Transverse colon (tissue), 4 donors: ENCODE measurements around the gene MT1B. TPM values are rescaled to one million over a fixed set of nuclear protein-coding genes. Genes with fewer than 3 reads are reported as not detected.

Experiments
- DNase-seq: peaks from one replicate; pipeline ENCODE4 v3.0.0-alpha.2; 2019
- H3K27ac ChIP-seq, 4 donors: fragments of 200-600 bp; sonication (generic); 2 replicates each; pipeline ENCODE4 v1.5.1; 2016 to 2018; ENCODE audit warnings: inconsistent platforms in 4 of 4
- H3K27me3 ChIP-seq: fragments of 200-600 bp; sonication (generic); 2 replicates; pipeline ENCODE4 v1.5.1; 2017; ENCODE audit warnings: inconsistent platforms
- H3K36me3 ChIP-seq, 4 donors: fragments of 200-600 bp; sonication (generic); 2 replicates each; pipeline ENCODE4 v1.5.1; 2017 to 2019; ENCODE audit warnings: inconsistent platforms in 4 of 4
- H3K4me1 ChIP-seq, 4 donors: fragments of 200-600 bp; sonication (generic); 2 replicates each; pipeline ENCODE4 v1.5.1; 2017 to 2020; ENCODE audit warnings: inconsistent platforms in 4 of 4
- H3K4me3 ChIP-seq, 4 donors: fragments of 200-600 bp; sonication (generic); 1 replicate in 1 of 4; 2 replicates in 3 of 4; pipeline versions ENCODE4 v1.5.1 to v1.6.1; 2017 to 2019; ENCODE audit warnings: inconsistent platforms in 4 of 4
- H3K9me3 ChIP-seq, 2 donors: fragments of 200-600 bp; sonication (generic); 2 replicates each; pipeline ENCODE4 v1.5.1; 2017 to 2019; ENCODE audit warnings: inconsistent platforms in 2 of 2
- CTCF ChIP-seq, 5 experiments: fragments of 200-600 bp in 3 of 5; fragments of 450-650 bp in 2 of 5; sonication (generic) in 3 of 5; IDR thresholded peaks; 1 replicate in 2 of 5; 2 replicates in 3 of 5; pipeline ENCODE4 v1.5.1; 2016 to 2017; ENCODE audit warnings: antibody characterized with exemption in 5 of 5, inconsistent platforms in 3 of 5, mild to moderate bottlenecking in 2 of 5, moderate library complexity in 1 of 5
- EP300 ChIP-seq: sonication (generic); formaldehyde crosslinking; IDR thresholded peaks from one replicate; pipeline ENCODE4 v1.6.1; 2017; ENCODE audit warnings: antibody characterized with exemption, low read depth
- POLR2A ChIP-seq: fragments of 450-650 bp; IDR thresholded peaks from one replicate; pipeline ENCODE4 v1.6.1; 2016; ENCODE audit warnings: antibody characterized with exemption, mild to moderate bottlenecking, moderate library complexity
- POLR2AphosphoS5 ChIP-seq, 3 donors: sonication (generic); formaldehyde crosslinking; IDR thresholded peaks; one replicate each; pipeline ENCODE4 v1.6.1; 2016; ENCODE audit warnings: antibody characterized with exemption in 3 of 3
- WGBS, 2 donors: methylation state at CpG; one replicate each; pipeline ENCODE4 v1.1.5; 2018; ENCODE audit warnings: low coverage in 1 of 2; 5-methylcytosine and 5-hydroxymethylcytosine counted together
- in situ Hi-C, 4 donors: fragments of 200-750 bp; cut with MboI; loops; one replicate each; pipeline versions ENCODE4 v1.15.0 to v1.15.1; 2017; ENCODE audit warnings: low sequenced_read_pairs in 3 of 4, low pct_ligation_motif_present in 1 of 4, low pct_unique_long_range_greater_than_20kb in 1 of 4
- intact Hi-C: fragments of 100-400 bp; cut with DNase I; formaldehyde crosslinking; loops from one replicate; pipeline ENCODE4 v1.15.1; 2023; ENCODE audit warnings: low total_unique reads
- total RNA-seq, 4 donors: library from RNA; depleted of rRNA; stranded (reverse); fragments of >200 nt; gene quantifications; one replicate each; pipeline ENCODE4 v1.1.0, GENCODE V29; 2016

Gene MT1B
- total RNA-seq, 4 donors from 2014 or later: not detected

GRCh38 chr16:56634715-56635440 lies 16.8 kb upstream of the MT1B start:
- WGBS, 2 donors: 43 to 62% methylated on average over 7 to 45 of the region's 47 CpGs
- Histone ChIP-seq H3K36me3 (no peaks in the 10 kb centered on the region), H3K4me1 (peaks cover 14 to 44% (median 29%) of the 10 kb centered on the region in 4 donors), H3K4me3 (peak overlapping the region in 1 of 4 donors; percentile 27), H3K27me3 (peaks cover 81% of the 10 kb centered on the region), H3K27ac (no peak overlapping the region), H3K9me3 (no peaks in the 10 kb centered on the region)
- TF ChIP-seq CTCF (IDR thresholded peaks at IDR 0.05) (no peak), POLR2A (no peak), POLR2AphosphoS5 (IDR thresholded peaks at IDR 0.05) (no peak), EP300 (no peak)
- intact Hi-C loops (no loop called here), in situ Hi-C loops (no loop called here)
- no peak for DNase-seq

GRCh38 chr16:56635441-56635967 lies 16.2 kb upstream of the MT1B start:
- peaks cover 84% of the 10 kb centered on the region for H3K27me3 ChIP-seq
- H3K36me3 ChIP-seq: no peaks in the 10 kb centered on the region
- no peak for TF ChIP-seq POLR2A
- TF ChIP-seq EP300: no peak
- TF ChIP-seq POLR2AphosphoS5 (IDR thresholded peaks at IDR 0.05): no peak
- TF ChIP-seq CTCF (IDR thresholded peaks at IDR 0.05): no peak
- intact Hi-C loops: no loop called here
- H3K27ac ChIP-seq: no peak overlapping the region
- H3K4me1 ChIP-seq: peaks cover 14 to 44% (median 29%) of the 10 kb centered on the region in 4 donors
- H3K9me3 ChIP-seq: no peaks in the 10 kb centered on the region
- no peak for DNase-seq
- peak overlapping the region in 1 of 4 donors; percentile 27 for H3K4me3 ChIP-seq
- WGBS, 2 donors: 28 to 57% methylated on average over 7 to 40 of the region's 40 CpGs
- in situ Hi-C loops: no loop called here

- WGBS, 2 donors: 47 to 57% methylated on average over 3 to 9 of the region's 9 CpGs
- in situ Hi-C loops: no loop called here
- no peak overlapping the region for H3K4me3 ChIP-seq
- peaks cover 14 to 42% (median 28%) of the 10 kb centered on the region in 4 donors for H3K4me1 ChIP-seq
- peaks cover 84% of the 10 kb centered on the region for H3K27me3 ChIP-seq
- H3K36me3 ChIP-seq: no peaks in the 10 kb centered on the region
- H3K27ac ChIP-seq: no peak overlapping the region
- TF ChIP-seq POLR2A (no peak), EP300 (no peak), CTCF (IDR thresholded peaks at IDR 0.05) (no peak), POLR2AphosphoS5 (IDR thresholded peaks at IDR 0.05) (no peak)
- H3K9me3 ChIP-seq: no peaks in the 10 kb centered on the region
- intact Hi-C loops: no loop called here
- no peak for DNase-seq
Observed at GRCh38 chr16:56636616-56637413, 14.9 kb upstream of the MT1B start.
